Thyroid gland (tissue), 4 donors: ENCODE results near the gene KIFC3. TPM values are rescaled to one million over a fixed set of nuclear protein-coding genes. Genes with fewer than 3 reads are reported as not detected.

Source experiments
- DNase-seq, 2 donors: peaks; one replicate each; pipeline ENCODE4 v3.0.0-alpha.2; 2019
- H3K27ac ChIP-seq, 3 donors: fragments of 200-600 bp; sonication (generic); 1 replicate in 2 of 3; 2 replicates in 1 of 3; pipeline ENCODE4 v1.5.1; 2016 to 2019; ENCODE audit warnings: mild to moderate bottlenecking in 1 of 3, moderate library complexity in 1 of 3
- H3K27me3 ChIP-seq: fragments of 200-600 bp; sonication (generic); one replicate; pipeline ENCODE4 v1.5.1; 2019
- H3K36me3 ChIP-seq, 2 donors: fragments of 200-600 bp; sonication (generic); one replicate each; pipeline ENCODE4 v1.5.1; 2016 to 2019
- H3K4me1 ChIP-seq, 2 donors: fragments of 200-600 bp; sonication (generic); one replicate each; pipeline ENCODE4 v1.5.1; 2017 to 2019
- H3K4me3 ChIP-seq, 3 donors: fragments of 200-600 bp; sonication (generic); replicated peaks in 1 of 3; 1 replicate in 2 of 3; 2 replicates in 1 of 3; pipeline ENCODE4 v1.5.1; 2016; ENCODE audit warnings: mild to moderate bottlenecking in 1 of 3
- H3K9me3 ChIP-seq: fragments of 200-600 bp; sonication (generic); one replicate; pipeline ENCODE4 v1.5.1; 2017
- POLR2A ChIP-seq, 2 donors: fragments of 450-650 bp; IDR thresholded peaks; one replicate each; pipeline ENCODE4 v1.6.1; 2017; ENCODE audit warnings: antibody characterized with exemption in 2 of 2, mild to moderate bottlenecking in 2 of 2, moderate library complexity in 1 of 2
- WGBS, 2 donors: methylation state at CpG; one replicate each; pipeline ENCODE4 v1.1.5; 2017; 5-methylcytosine and 5-hydroxymethylcytosine counted together
- intact Hi-C: fragments of 100-400 bp; cut with DNase I; formaldehyde crosslinking; loops from one replicate; pipeline ENCODE4 v1.15.1; 2023
- microRNA-seq: library from miRNA; unstranded; fragments of <30 nt; microRNA quantifications from one replicate; pipeline ENCODE4, GENCODE V29; 2016
- small RNA-seq: library from RNA; depleted of rRNA; stranded (forward); fragments of <200 nt; gene quantifications from one replicate; pipeline ENCODE3, GENCODE V24; 2016
- total RNA-seq, 4 donors: library from RNA; depleted of rRNA; stranded (reverse); fragments of >200 nt; gene quantifications; one replicate each; pipeline ENCODE4 v1.2.3, GENCODE V29; 2016
- TF ChIP-seq, protein P1 (sequence below), 6 experiments: fragments of 200-600 bp in 3 of 6; fragments of 450-650 bp in 3 of 6; sonication (generic) in 3 of 6; IDR thresholded peaks; one replicate each; pipeline ENCODE4 v1.5.1; 2016 to 2019; ENCODE audit warnings: antibody characterized with exemption in 6 of 6, mild to moderate bottlenecking in 2 of 6, inconsistent platforms in 1 of 6, moderate library complexity in 1 of 6

KIFC3 gene
- total RNA-seq, 4 donors from 2014 or later, result 88.8 to 153 (median 132) TPM

DNA sequence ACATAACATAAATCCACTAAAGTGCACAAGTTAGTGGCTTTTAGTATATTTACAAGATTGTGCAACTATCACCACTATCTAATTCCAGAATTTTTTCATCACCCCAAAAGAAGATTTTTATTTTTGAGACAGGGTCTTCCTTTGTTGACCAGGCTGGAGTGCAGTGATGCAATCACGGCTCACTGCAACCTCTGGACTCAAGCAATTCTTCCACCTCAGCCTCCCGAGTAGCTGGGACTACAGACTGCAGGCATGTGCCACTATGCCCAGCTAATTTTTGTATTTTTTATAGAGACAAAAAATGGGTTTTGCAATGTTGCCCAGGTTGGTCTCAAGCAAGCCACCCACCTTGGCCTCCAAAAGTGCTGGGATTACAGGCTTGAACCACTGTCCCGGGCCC is 92.6 kb downstream of the KIFC3 start:
- 94 to 98% methylated on average over 3 of the region's 3 CpGs for WGBS, 2 donors
- intact Hi-C loops, result no loop called here
- no peak overlapping the region for H3K27ac ChIP-seq
- no peaks in the 10 kb centered on the region for H3K9me3 ChIP-seq
- no peak overlapping the region for H3K4me3 ChIP-seq
- TF ChIP-seq, protein P1, sequence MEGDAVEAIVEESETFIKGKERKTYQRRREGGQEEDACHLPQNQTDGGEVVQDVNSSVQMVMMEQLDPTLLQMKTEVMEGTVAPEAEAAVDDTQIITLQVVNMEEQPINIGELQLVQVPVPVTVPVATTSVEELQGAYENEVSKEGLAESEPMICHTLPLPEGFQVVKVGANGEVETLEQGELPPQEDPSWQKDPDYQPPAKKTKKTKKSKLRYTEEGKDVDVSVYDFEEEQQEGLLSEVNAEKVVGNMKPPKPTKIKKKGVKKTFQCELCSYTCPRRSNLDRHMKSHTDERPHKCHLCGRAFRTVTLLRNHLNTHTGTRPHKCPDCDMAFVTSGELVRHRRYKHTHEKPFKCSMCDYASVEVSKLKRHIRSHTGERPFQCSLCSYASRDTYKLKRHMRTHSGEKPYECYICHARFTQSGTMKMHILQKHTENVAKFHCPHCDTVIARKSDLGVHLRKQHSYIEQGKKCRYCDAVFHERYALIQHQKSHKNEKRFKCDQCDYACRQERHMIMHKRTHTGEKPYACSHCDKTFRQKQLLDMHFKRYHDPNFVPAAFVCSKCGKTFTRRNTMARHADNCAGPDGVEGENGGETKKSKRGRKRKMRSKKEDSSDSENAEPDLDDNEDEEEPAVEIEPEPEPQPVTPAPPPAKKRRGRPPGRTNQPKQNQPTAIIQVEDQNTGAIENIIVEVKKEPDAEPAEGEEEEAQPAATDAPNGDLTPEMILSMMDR (IDR thresholded peaks at IDR 0.05), result no peak
- TF ChIP-seq POLR2A (IDR thresholded peaks at IDR 0.05), result no peak
- peaks cover 0 to 3% of the 10 kb centered on the region in 2 donors for H3K4me1 ChIP-seq
- H3K27me3 ChIP-seq, result no peaks in the 10 kb centered on the region
- H3K36me3 ChIP-seq, result no peaks in the 10 kb centered on the region
- DNase-seq, result no peak

Small RNAs within 50 kb of the gene (microRNA-seq; reads per million reads assigned to microRNA genes)
- not detected for gene MIR6772

Small RNAs within 50 kb of the gene (small RNA-seq; reads per million reads assigned to genes)
- not detected for gene MIR6772
- not detected for gene RNU6-20P

Other genes starting within 250 kb of the KIFC3 start
- 100 to 1,000 TPM; 120 to 295 (median 239) TPM for gene ADGRG1, start 173.9 kb downstream of the KIFC3 start, total RNA-seq
- 10 to 100 TPM in 2 of 4 donors, 1 to 10 TPM in 2; 3.8 to 14.2 (median 8.2) TPM for gene ADGRG3, start 134.2 kb downstream of the KIFC3 start, total RNA-seq
- 1 to 10 TPM in 1 of 4 donors, under 1 TPM in 1, not detected in 2; 0.22 to 7.1 TPM for gene DRC7, start 107.7 kb downstream of the KIFC3 start, total RNA-seq
- 10 to 100 TPM; 11.4 to 27.6 (median 26.1) TPM for gene KATNB1, start 66.7 kb downstream of the KIFC3 start, total RNA-seq
- under 1 TPM in 1 of 4 donors, not detected in 3; 0.13 TPM for gene CNGB1, start 168.6 kb upstream of the KIFC3 start, total RNA-seq
- gene ZNF319, start 198.2 kb upstream of the KIFC3 start, total RNA-seq, result 10 to 100 TPM; 12.1 to 24.0 (median 18.7) TPM
- 10 to 100 TPM; 31.4 to 79.0 (median 60.0) TPM for gene USB1, start 198.9 kb upstream of the KIFC3 start, total RNA-seq
- gene MMP15, start 223.3 kb upstream of the KIFC3 start, total RNA-seq, result 100 to 1,000 TPM in 1 of 4 donors, 10 to 100 TPM in 3; 36.5 to 105 (median 80.5) TPM